Measurements from ENCODE around the gene DGCR8.
"Not testable (repeated sequence)": the region's sequence is repeated elsewhere in the genome, so short reads cannot be mapped to it uniquely, and the experiment has no call there.

The DGCR8 gene

GRCh38 chr22:20066617-20067383, 13.2 kb upstream of the DGCR8 start:
- DNase-seq (ENCODE audit: low spot score), result no peak

- not testable (repeated sequence) for DNase-seq (ENCODE audit: low spot score)
These were observed 12.7 kb upstream of the DGCR8 start for GRCh38 chr22:20067384-20067682.

- no peak for DNase-seq (ENCODE audit: low spot score)
These were observed 11.4 kb upstream of the DGCR8 start for GRCh38 chr22:20068640-20069039.

- DNase-seq (ENCODE audit: low spot score), result no peak
These were observed 10.6 kb upstream of the DGCR8 start for GRCh38 chr22:20069331-20070042.

GRCh38 chr22:20071524-20071972, 8.5 kb upstream of the DGCR8 start:
- DNase-seq (ENCODE audit: low spot score), result no peak

GRCh38 chr22:20076627-20077172, 3.3 kb upstream of the DGCR8 start:
- DNase-seq (ENCODE audit: low spot score), result no peak

- DNase-seq (ENCODE audit: low spot score), result peak; percentile 40
These were observed 369 bp downstream of the DGCR8 start for GRCh38 chr22:20080445-20080775.

GRCh38 chr22:20080776-20081654, 974 bp downstream of the DGCR8 start:
- peak; percentile 83 for DNase-seq (ENCODE audit: low spot score)

GRCh38 chr22:20083157-20083890, 3.3 kb downstream of the DGCR8 start:
- no peak for DNase-seq (ENCODE audit: low spot score)

- no peak for DNase-seq (ENCODE audit: low spot score)
These were observed 4.0 kb downstream of the DGCR8 start for GRCh38 chr22:20083891-20084546.

GRCh38 chr22:20084547-20085413, 4.7 kb downstream of the DGCR8 start:
- no peak for DNase-seq (ENCODE audit: low spot score)

- no peak for DNase-seq (ENCODE audit: low spot score)
These were observed 5.6 kb downstream of the DGCR8 start for GRCh38 chr22:20085651-20086050.

- no peak for DNase-seq (ENCODE audit: low spot score)
These were observed 6.1 kb downstream of the DGCR8 start for GRCh38 chr22:20086101-20086599.

- no peak for DNase-seq (ENCODE audit: low spot score)
These were observed 6.7 kb downstream of the DGCR8 start for GRCh38 chr22:20086763-20087162.

GRCh38 chr22:20087319-20088262, 7.5 kb downstream of the DGCR8 start:
- no peak for DNase-seq (ENCODE audit: low spot score)

- no peak for DNase-seq (ENCODE audit: low spot score)
These were observed 8.2 kb downstream of the DGCR8 start for GRCh38 chr22:20088263-20088648.

GRCh38 chr22:20089226-20089976, 9.4 kb downstream of the DGCR8 start:
- no peak for DNase-seq (ENCODE audit: low spot score)

Data from RKO (cell line).